IPS-11a (cell line): Measurements from ENCODE around the gene PRDX5.
A peak's percentile ranks its signal among the peaks of the same experiment; 100 is the strongest.
"Not testable (repeated sequence)": the region's sequence is repeated elsewhere in the genome, so short reads cannot be mapped to it uniquely, and the experiment has no call there.

Experiments
- H3K4me3 ChIP-seq: one replicate; pipeline ENCODE4 v1.5.1; 2013; ENCODE audit warnings: low read depth, low read length, control low read depth

PRDX5 gene

DNA sequence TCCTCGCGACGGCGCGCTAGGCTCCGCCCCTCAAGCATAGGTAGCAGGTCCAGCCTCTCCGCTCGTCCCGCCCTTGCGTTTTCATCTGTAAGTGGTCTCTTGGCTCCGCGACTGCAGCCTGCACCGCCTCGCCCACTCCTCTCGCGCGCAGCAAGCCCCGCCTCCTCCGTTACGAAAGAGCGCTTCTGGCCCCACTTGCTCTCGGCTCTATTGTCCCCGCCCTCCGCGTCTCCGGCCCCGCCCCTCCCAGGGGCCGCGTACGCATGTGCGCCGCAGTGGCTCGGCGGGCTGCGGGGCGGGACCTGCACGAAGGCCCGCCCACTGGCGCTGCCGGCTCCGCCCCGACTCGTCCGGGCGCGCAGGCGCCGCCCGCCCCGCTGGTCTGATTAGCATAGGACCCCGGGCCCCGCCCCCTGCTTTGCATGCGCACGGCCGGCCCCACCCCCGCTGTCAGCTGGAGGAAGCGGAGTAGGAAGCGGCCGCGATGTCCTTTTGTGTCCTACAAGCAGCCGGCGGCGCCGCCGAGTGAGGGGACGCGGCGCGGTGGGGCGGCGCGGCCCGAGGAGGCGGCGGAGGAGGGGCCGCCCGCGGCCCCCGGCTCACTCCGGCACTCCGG, 12.7 kb upstream of the PRDX5 start, which contains the start of gene ESRRA:
Gene ESRRA (plus strand): TSS at position 450 of the 616 bp plus-strand sequence. CDS start 1,656 bp downstream, outside the sequence.
- peak within 1 kb of the TSS; percentile 83 for H3K4me3 ChIP-seq

DNA sequence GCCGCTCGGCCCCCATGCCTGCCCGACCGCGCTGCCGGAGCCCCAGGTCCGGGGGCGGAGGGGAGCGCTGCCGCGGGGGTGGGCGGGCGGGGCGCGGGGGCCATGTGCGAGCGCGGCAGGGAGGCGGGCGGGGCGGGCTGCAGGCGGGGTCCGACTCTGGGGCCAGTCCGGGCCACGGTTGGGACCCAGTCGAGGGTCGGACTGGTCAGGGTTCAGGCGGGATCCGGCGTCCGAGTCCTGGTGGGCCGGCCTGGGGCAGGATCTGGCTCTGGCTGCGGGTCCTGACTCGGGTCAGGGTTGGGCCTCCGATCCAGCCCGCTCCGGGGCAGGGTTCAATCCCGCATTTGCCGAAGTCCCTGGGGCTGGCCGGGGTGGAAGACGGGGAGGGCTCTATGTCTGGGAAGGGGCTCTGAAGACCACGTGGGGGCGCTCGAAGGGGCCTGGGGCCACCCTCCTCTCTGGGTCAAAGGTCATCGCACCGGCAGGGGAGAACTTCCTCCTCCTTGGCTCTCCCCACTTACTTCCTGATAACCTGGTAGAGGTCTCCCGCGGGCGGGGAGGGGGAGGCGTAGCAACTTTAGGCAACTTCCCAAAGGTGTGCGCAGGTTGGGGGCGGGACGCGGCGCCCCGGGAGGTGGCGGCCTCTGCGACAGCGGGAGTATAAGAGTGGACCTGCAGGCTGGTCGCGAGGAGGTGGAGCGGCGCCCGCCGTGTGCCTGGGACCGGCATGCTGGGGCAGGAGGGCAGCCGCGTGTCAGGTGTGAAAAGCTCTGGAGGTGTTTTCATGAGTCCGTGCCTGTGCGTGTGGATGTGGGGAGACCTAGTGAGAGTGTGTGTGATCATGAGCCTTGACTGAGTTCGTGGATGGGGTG, 12.0 kb upstream of the PRDX5 start:
- H3K4me3 ChIP-seq: peak overlapping the region; percentile 83

- H3K4me3 ChIP-seq: peak overlapping the region; percentile 83
Measured at GRCh38 chr11:64306563-64306875, 11.4 kb upstream of the PRDX5 start.

- H3K4me3 ChIP-seq: peak overlapping the region; percentile 83
Measured at GRCh38 chr11:64306876-64307622, 10.9 kb upstream of the PRDX5 start.

GRCh38 chr11:64307795-64308194, 10.1 kb upstream of the PRDX5 start:
- H3K4me3 ChIP-seq: not testable (repeated sequence)

DNA sequence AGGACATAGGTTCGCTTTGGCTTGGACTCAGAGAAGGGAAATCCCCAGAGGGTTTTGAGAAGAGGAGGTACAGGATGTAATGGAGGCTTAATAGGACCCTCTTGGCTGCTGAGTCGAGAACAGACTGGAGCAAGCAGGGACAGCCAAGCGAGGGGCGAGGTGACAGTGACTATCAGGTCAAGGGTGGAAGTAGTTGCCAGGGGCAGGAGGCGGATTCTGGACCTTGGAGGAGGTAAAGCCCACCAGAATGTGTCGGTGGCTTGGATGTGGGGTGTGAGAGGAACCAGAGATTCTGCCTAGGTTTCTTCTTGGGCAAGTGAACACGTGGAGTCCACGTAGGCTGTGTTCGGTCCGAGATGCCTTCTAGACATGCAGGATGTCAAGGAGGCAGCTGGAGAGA, 5.0 kb upstream of the PRDX5 start:
- no peak overlapping the region for H3K4me3 ChIP-seq

DNA sequence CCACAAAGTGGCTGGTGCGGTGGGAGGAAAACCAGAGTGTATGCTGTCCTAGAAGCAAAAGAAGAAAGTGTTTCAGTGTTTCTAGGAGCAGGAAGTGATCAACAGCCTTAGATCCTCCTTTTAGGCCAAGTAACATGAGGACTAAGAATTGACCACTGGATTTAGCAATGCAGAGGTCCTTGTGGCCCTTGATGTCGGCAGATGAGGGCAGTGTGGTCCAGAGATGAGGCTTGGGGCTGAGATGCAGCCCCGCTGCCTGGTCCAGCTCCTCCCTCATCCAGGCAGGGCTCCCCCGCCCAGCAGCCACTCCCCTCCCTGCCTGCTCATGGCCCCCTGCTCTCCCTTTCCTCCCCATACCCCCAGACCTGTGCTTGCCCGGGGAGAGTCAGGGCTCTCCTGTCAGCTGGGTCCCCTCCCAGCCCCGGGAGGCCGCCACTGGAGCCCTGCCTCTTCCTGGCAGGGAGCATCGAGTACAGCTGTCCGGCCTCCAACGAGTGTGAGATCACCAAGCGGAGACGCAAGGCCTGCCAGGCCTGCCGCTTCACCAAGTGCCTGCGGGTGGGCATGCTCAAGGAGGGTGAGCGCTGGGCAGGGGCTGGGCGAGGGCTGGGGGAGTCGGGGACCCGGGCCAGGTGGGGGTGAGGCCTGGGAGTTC, 4.3 kb upstream of the PRDX5 start:
- H3K4me3 ChIP-seq: no peak overlapping the region

DNA sequence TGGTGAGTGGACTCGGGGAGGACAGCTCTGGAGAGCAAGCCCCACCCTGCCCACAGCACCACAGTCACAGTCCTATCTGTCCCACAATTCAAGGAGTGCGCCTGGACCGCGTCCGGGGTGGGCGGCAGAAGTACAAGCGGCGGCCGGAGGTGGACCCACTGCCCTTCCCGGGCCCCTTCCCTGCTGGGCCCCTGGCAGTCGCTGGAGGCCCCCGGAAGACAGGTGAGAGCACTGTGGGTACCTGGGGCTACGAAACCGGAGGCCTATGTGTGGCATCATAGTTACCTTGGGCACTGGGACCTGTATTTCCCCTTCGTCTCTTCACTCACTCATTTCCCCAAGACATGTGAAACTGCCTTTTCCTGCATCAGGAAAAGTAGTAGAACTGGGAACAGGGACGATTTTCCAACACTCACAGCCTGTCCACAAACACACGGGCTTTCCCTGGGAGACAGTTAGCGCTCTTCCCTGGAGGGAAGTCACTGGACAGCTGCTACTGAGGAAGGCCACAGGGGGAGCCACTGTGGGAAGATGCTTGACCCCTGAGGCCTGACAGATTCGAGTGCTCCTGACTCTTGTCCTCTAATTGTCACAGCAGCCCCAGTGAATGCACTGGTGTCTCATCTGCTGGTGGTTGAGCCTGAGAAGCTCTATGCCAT, 3.6 kb upstream of the PRDX5 start:
- no peak overlapping the region for H3K4me3 ChIP-seq

GRCh38 chr11:64314805-64315561, 2.9 kb upstream of the PRDX5 start:
- no peak overlapping the region for H3K4me3 ChIP-seq

- H3K4me3 ChIP-seq: peak overlapping the region; percentile 95
Measured at GRCh38 chr11:64315667-64316526, 2.0 kb upstream of the PRDX5 start.

- H3K4me3 ChIP-seq: peak overlapping the region; percentile 95
Measured at GRCh38 chr11:64316672-64317324, 1.1 kb upstream of the PRDX5 start.

GRCh38 chr11:64317325-64317960, 478 bp upstream of the PRDX5 start, which contains the start of gene TRMT112:
TSS of gene TRMT112 (minus strand) at chr11:64317559. CDS start at chr11:64317526, 33 bp downstream.
- peak within 1 kb of the TSS; percentile 95 for H3K4me3 ChIP-seq

GRCh38 chr11:64318766-64319761, 1.1 kb downstream of the PRDX5 start:
- peak overlapping the region; percentile 95 for H3K4me3 ChIP-seq

GRCh38 chr11:64320556-64320955, 2.6 kb downstream of the PRDX5 start:
- H3K4me3 ChIP-seq: no peak overlapping the region

DNA sequence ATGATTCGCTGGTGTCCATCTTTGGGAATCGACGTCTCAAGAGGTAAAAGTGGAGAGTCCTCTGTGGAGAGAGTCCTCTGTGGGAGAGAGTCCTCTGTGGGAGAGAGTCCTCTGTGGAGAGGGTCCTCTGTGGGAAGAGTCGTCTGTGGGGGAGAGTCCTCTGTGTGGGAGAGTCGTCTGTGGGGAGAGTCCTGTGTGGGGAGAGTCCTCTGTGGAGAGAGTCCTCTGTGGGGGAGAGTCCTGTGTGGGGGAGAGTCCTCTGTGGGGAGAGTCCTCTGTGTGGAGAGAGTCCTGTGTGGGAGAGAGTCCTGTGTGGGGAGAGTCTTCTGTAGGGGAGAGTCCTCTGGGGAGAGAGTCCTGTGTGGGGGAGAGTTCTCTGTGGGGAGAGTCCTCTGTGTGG, 3.1 kb downstream of the PRDX5 start:
- no peak overlapping the region for H3K4me3 ChIP-seq

DNA sequence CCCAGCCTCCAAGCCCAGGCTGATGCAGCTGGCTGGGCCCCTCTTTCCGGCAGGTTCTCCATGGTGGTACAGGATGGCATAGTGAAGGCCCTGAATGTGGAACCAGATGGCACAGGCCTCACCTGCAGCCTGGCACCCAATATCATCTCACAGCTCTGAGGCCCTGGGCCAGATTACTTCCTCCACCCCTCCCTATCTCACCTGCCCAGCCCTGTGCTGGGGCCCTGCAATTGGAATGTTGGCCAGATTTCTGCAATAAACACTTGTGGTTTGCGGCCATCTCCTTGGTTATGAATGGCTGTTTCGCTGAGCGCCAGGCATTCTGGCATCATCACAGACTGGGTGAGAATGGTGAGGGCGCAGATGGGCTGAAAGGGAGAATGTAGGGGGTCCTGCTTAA, 3.6 kb downstream of the PRDX5 start:
- H3K4me3 ChIP-seq: no peak overlapping the region

GRCh38 chr11:64322925-64323260, 5.0 kb downstream of the PRDX5 start:
- H3K4me3 ChIP-seq: no peak overlapping the region
